GM12801 (cell line): Measurements from ENCODE around the gene GSG1L.

ENCODE experiments used
- CTCF ChIP-seq: IDR thresholded peaks from one replicate; pipeline ENCODE4 v1.5.1; 2011; ENCODE audit warnings: control low read depth; ENCODE audit not compliant: insufficient read length; ENCODE audit errors: extremely low read depth

The GSG1L gene

GRCh38 chr16:27976990-27977389, 86.5 kb downstream of the GSG1L start:
- TF ChIP-seq CTCF, result no peak

- TF ChIP-seq CTCF, result no peak
Observed at GRCh38 chr16:27974896-27975540, 88.5 kb downstream of the GSG1L start.

- TF ChIP-seq CTCF, result no peak
Observed at GRCh38 chr16:27973678-27974077, 89.8 kb downstream of the GSG1L start.

- TF ChIP-seq CTCF, result no peak
Observed at GRCh38 chr16:27972500-27972899, 91.0 kb downstream of the GSG1L start.

- no peak for TF ChIP-seq CTCF
Observed at GRCh38 chr16:27969574-27969973, 93.9 kb downstream of the GSG1L start.

- no peak for TF ChIP-seq CTCF
Observed at GRCh38 chr16:27967169-27967568, 96.3 kb downstream of the GSG1L start.

GRCh38 chr16:27966756-27967155, 96.8 kb downstream of the GSG1L start:
- TF ChIP-seq CTCF, result no peak

- no peak for TF ChIP-seq CTCF
Observed at GRCh38 chr16:27965801-27966200, 97.7 kb downstream of the GSG1L start.
